Natural killer cell (primary cell): ENCODE measurements around the gene SERGEF. TPM values are rescaled to one million over a fixed set of nuclear protein-coding genes. Genes with fewer than 3 reads are reported as not detected.

Experiments used
- ATAC-seq, 3 donors: fragments of 150-1000 bp in 2 of 3; fragments of 200-7000 bp in 1 of 3; cut with Tn5 transposase; 1 replicate in 1 of 3; 2 replicates in 2 of 3; pipeline ENCODE4 v1.10.0; 2021; ENCODE audit warnings: mild to moderate bottlenecking in 2 of 3, moderate library complexity in 2 of 3
- DNase-seq, 2 donors: peaks; one replicate each; pipeline versions ENCODE4 v3.0.0 to v3.0.0-alpha.2; 2013 to 2021; ENCODE audit warnings: mixed read lengths in 1 of 2
- H3K27ac ChIP-seq: one replicate; pipeline ENCODE4 v1.5.1; 2013; ENCODE audit warnings: mild to moderate bottlenecking, low read length
- H3K27me3 ChIP-seq: one replicate; pipeline ENCODE4 v1.6.1; 2013; ENCODE audit warnings: low read length; ENCODE audit not compliant: control insufficient read depth, insufficient read depth
- H3K36me3 ChIP-seq: one replicate; pipeline ENCODE4 v1.6.1; 2013; ENCODE audit warnings: low read length; ENCODE audit not compliant: control insufficient read depth, insufficient read depth
- H3K4me1 ChIP-seq: one replicate; pipeline ENCODE4 v1.6.1; 2013; ENCODE audit warnings: low read length; ENCODE audit not compliant: control insufficient read depth, insufficient read depth
- H3K4me3 ChIP-seq: one replicate; pipeline ENCODE4 v1.5.1; 2013; ENCODE audit warnings: low read length
- H3K9me3 ChIP-seq: one replicate; pipeline ENCODE4 v1.6.1; 2013; ENCODE audit warnings: low read length; ENCODE audit not compliant: control insufficient read depth, insufficient read depth
- H3K27ac Mint-ChIP-seq, 2 donors: one replicate each; pipeline ENCODE4 v1.8.0; 2022; ENCODE audit warnings: mild to moderate bottlenecking in 2 of 2, mixed read lengths in 2 of 2, moderate library complexity in 1 of 2
- H3K27me3 Mint-ChIP-seq, 2 donors: one replicate each; pipeline ENCODE4 v1.8.0; 2022; ENCODE audit warnings: low read depth in 2 of 2, mixed read lengths in 2 of 2
- H3K36me3 Mint-ChIP-seq: one replicate; pipeline ENCODE4 v1.8.0; 2022; ENCODE audit warnings: mixed read lengths
- H3K4me1 Mint-ChIP-seq, 2 donors: one replicate each; pipeline ENCODE4 v1.8.0; 2022; ENCODE audit warnings: mixed read lengths in 2 of 2
- H3K4me3 Mint-ChIP-seq: one replicate; pipeline ENCODE4 v1.8.0; 2022; ENCODE audit warnings: mild to moderate bottlenecking, moderate library complexity, mixed read lengths
- H3K9me3 Mint-ChIP-seq, 2 donors: one replicate each; pipeline ENCODE4 v1.8.0; 2022; ENCODE audit warnings: mixed read lengths in 2 of 2
- CTCF ChIP-seq: fragments of 200-600 bp; IDR thresholded peaks from one replicate; pipeline ENCODE4 v1.8.0; 2022; ENCODE audit warnings: antibody characterized with exemption
- WGBS: methylation state at CpG from one replicate; pipeline ENCODE4 v1.1.7; 2013; ENCODE audit warnings: missing lambda C conversion rate; ENCODE audit not compliant: insufficient coverage; 5-methylcytosine and 5-hydroxymethylcytosine counted together
- intact Hi-C: fragments of 100-400 bp; cut with micrococcal nuclease; formaldehyde crosslinking; loops from one replicate; pipeline ENCODE4 v1.14.2; 2022
- total RNA-seq, 4 donors: library from RNA; stranded (reverse); fragments of 120-200 nt in 1 of 4; gene quantifications; one replicate each; pipeline versions ENCODE4 v1.2.3 to v1.2.4, GENCODE V29; 2013 to 2022

SERGEF gene
- total RNA-seq, 3 donors from 2014 or later (not counting 1 experiment from before 2014, with no cell fraction given): 67.5 to 78.6 (median 69.4) TPM

GRCh38 chr11:17917556-17917955 lies 95.3 kb downstream of the SERGEF start:
- Mint-ChIP-seq H3K27ac (no peak overlapping the region), H3K4me1 (peaks cover 0 to 28% of the 10 kb centered on the region in 2 donors), H3K9me3 (no peaks in the 10 kb centered on the region), H3K27me3 (no peaks in the 10 kb centered on the region), H3K4me3 (no peak overlapping the region), H3K36me3 (no peaks in the 10 kb centered on the region)
- Histone ChIP-seq H3K27ac (no peak overlapping the region), H3K4me3 (no peak overlapping the region), H3K36me3 (peaks cover 1% of the 10 kb centered on the region), H3K9me3 (no peaks in the 10 kb centered on the region), H3K27me3 (no peaks in the 10 kb centered on the region), H3K4me1 (no peaks in the 10 kb centered on the region)
- WGBS: 93% methylated on average over 3 of the region's 3 CpGs
- no peak for TF ChIP-seq CTCF
- ATAC-seq: no peak
- no peak for DNase-seq
- intact Hi-C loops: no loop called here

DNA sequence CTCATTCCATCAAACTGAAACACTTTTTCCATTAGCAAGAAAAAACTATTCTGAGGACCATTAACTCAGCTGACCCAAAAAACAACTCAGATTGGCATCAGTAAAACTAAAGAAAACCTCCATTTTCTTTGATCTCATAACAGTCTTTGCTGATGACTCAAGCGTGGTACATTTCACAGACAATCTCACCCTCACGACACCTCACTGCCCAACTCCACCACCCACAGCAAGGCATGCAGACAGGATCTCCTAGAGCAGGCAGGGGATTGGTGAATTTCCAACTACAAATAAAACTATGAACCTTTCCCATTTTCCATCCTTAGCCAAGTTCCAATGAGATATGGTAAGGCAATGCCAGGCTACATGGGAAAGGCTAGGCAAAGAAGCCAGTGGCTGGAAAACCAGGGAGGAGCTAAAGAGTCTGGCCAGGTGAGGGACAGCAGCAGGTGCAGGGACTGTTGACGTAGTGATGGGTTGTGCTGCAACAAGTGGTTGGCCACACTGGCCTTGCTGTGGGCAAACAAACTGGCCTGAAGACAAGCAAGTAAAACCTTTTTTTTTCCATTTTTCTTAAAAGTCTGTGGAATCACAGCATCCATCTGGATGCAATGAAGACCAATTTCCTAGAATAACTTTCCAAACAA lies 97.2 kb downstream of the SERGEF start:
- Mint-ChIP-seq H3K27ac (no peak overlapping the region), H3K9me3 (no peaks in the 10 kb centered on the region), H3K27me3 (no peaks in the 10 kb centered on the region), H3K36me3 (no peaks in the 10 kb centered on the region), H3K4me3 (no peak overlapping the region), H3K4me1 (peaks cover 0 to 24% of the 10 kb centered on the region in 2 donors)
- Histone ChIP-seq H3K9me3 (no peaks in the 10 kb centered on the region), H3K27ac (no peak overlapping the region), H3K27me3 (no peaks in the 10 kb centered on the region), H3K4me3 (no peak overlapping the region), H3K36me3 (no peaks in the 10 kb centered on the region), H3K4me1 (no peaks in the 10 kb centered on the region)
- intact Hi-C loops: no loop called here
- 80% methylated on average over 3 of the region's 3 CpGs for WGBS
- TF ChIP-seq CTCF: no peak
- DNase-seq: no peak
- ATAC-seq: no peak

DNA sequence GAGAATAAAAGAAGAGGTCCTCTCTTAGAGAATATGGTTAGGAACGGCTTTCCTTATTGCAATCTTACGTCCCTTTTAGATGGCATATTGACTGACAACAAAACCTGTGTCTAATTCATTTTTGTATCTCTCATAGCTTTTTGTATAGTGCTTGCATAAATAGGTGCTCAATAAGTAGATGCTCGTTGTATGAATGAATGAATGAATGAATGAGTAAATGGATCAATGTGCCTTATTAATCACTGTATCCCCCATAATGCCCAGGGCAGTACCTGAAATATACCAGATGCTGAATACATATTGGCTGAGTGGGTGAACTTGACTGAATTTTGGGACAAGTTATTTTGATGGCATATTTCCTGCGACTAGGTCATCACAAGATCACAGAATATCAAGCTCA lies 97.9 kb downstream of the SERGEF start:
- WGBS: 91% methylated on average over 4 of the region's 4 CpGs
- peaks cover 0 to 22% of the 10 kb centered on the region in 2 donors for H3K4me1 Mint-ChIP-seq
- H3K4me3 Mint-ChIP-seq: no peak overlapping the region
- no peaks in the 10 kb centered on the region for H3K9me3 ChIP-seq
- H3K4me3 ChIP-seq: no peak overlapping the region
- no peaks in the 10 kb centered on the region for H3K4me1 ChIP-seq
- intact Hi-C loops: no loop called here
- H3K36me3 ChIP-seq: no peaks in the 10 kb centered on the region
- no peaks in the 10 kb centered on the region for H3K36me3 Mint-ChIP-seq
- no peaks in the 10 kb centered on the region for H3K27me3 ChIP-seq
- no peak for ATAC-seq
- no peaks in the 10 kb centered on the region for H3K27me3 Mint-ChIP-seq
- H3K27ac ChIP-seq: no peak overlapping the region
- no peak for TF ChIP-seq CTCF
- H3K9me3 Mint-ChIP-seq: no peaks in the 10 kb centered on the region
- no peak for DNase-seq
- H3K27ac Mint-ChIP-seq: no peak overlapping the region

GRCh38 chr11:17907046-17907445 lies 105.8 kb downstream of the SERGEF start:
- Histone ChIP-seq H3K36me3 (peaks cover 4% of the 10 kb centered on the region), H3K4me1 (no peaks in the 10 kb centered on the region), H3K9me3 (no peaks in the 10 kb centered on the region), H3K27ac (no peak overlapping the region), H3K27me3 (no peaks in the 10 kb centered on the region), H3K4me3 (no peak overlapping the region)
- Mint-ChIP-seq H3K36me3 (no peaks in the 10 kb centered on the region), H3K27ac (no peak overlapping the region), H3K9me3 (no peaks in the 10 kb centered on the region), H3K4me1 (peaks cover 6 to 18% of the 10 kb centered on the region in 2 donors), H3K27me3 (no peaks in the 10 kb centered on the region), H3K4me3 (no peak overlapping the region)
- intact Hi-C loops: no loop called here
- no peak for TF ChIP-seq CTCF
- DNase-seq (no peak), ATAC-seq (no peak)
- 100% methylated on average over 1 of the region's 1 CpG for whole genome bisulfite sequencing
